Gastrocnemius medialis (tissue), 4 donors: ENCODE data around the gene MACROD2.

Source experiments
- POLR2A ChIP-seq, 2 donors: fragments of 450-650 bp; IDR thresholded peaks; one replicate each; pipeline ENCODE4 v1.6.1; 2017; ENCODE audit warnings: antibody characterized with exemption in 2 of 2, mild to moderate bottlenecking in 2 of 2, moderate library complexity in 2 of 2
- TF ChIP-seq, protein P1 (sequence below), 5 experiments: fragments of 450-650 bp in 3 of 5; fragments of 200-600 bp in 2 of 5; sonication (generic) in 2 of 5; IDR thresholded peaks in 4 of 5; conservative IDR thresholded peaks in 1 of 5; 1 replicate in 4 of 5; 2 replicates in 1 of 5; pipeline ENCODE4 v1.5.1; 2016 to 2019; ENCODE audit warnings: antibody characterized with exemption in 5 of 5, mild to moderate bottlenecking in 3 of 5, moderate library complexity in 3 of 5

DNA sequence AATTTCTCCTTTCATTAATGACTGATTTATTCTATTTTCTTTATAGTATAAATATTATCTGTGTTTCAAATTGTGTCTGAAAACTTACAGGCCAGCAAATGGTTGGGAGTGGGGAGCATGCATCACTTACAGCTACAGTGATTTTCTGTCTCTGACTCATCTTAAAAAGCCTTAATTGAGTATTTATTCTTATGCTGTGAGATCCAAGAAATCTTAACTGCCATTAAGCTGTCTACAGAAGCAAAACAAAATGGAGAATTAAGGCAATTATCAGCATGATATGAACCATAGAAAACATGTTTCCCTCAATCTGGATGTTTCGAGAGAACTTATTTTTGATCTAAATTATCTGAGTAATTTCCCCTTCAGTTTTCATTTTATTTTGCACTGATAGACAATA is 1746.8 kb downstream of the MACROD2 start:
- TF ChIP-seq, protein P1, sequence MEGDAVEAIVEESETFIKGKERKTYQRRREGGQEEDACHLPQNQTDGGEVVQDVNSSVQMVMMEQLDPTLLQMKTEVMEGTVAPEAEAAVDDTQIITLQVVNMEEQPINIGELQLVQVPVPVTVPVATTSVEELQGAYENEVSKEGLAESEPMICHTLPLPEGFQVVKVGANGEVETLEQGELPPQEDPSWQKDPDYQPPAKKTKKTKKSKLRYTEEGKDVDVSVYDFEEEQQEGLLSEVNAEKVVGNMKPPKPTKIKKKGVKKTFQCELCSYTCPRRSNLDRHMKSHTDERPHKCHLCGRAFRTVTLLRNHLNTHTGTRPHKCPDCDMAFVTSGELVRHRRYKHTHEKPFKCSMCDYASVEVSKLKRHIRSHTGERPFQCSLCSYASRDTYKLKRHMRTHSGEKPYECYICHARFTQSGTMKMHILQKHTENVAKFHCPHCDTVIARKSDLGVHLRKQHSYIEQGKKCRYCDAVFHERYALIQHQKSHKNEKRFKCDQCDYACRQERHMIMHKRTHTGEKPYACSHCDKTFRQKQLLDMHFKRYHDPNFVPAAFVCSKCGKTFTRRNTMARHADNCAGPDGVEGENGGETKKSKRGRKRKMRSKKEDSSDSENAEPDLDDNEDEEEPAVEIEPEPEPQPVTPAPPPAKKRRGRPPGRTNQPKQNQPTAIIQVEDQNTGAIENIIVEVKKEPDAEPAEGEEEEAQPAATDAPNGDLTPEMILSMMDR (IDR thresholded peaks at IDR 0.05 in 4 of 5, conservative IDR thresholded peaks at IDR 0.05 in 1 of 5), result no peak
- TF ChIP-seq POLR2A (IDR thresholded peaks at IDR 0.05), result no peak
